ENCODE measurements around the gene ZNF697.

ZNF697 gene

DNA sequence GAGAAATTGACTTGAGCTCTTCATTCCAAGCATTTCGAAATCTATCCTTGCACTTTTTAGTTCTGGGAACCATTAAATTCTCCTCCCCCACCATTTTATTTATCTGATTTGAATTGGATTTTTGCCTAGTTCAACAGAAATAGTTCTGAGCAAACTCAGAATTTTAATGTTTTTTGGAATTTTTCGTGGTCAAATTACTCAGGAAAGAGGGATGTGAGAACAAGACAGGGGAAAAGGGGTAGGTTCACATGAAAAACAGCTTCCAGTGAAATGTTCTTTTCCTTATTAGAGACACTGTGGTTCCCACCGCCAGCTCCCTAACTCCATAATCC, 5.7 kb upstream of the ZNF697 start:
- TF ChIP-seq, protein P1, sequence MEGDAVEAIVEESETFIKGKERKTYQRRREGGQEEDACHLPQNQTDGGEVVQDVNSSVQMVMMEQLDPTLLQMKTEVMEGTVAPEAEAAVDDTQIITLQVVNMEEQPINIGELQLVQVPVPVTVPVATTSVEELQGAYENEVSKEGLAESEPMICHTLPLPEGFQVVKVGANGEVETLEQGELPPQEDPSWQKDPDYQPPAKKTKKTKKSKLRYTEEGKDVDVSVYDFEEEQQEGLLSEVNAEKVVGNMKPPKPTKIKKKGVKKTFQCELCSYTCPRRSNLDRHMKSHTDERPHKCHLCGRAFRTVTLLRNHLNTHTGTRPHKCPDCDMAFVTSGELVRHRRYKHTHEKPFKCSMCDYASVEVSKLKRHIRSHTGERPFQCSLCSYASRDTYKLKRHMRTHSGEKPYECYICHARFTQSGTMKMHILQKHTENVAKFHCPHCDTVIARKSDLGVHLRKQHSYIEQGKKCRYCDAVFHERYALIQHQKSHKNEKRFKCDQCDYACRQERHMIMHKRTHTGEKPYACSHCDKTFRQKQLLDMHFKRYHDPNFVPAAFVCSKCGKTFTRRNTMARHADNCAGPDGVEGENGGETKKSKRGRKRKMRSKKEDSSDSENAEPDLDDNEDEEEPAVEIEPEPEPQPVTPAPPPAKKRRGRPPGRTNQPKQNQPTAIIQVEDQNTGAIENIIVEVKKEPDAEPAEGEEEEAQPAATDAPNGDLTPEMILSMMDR (IDR thresholded peaks at IDR 0.05; ENCODE audit: low read depth, low read length) = no peak
- DNase-seq (ENCODE audit: low read depth in 2 of 2) = peak in 1 of 2 donors; percentile 75
- H3K4me3 ChIP-seq (replicated peaks in 1 of 2; ENCODE audit: low read depth in 2 of 2, low read length in 2 of 2) = no peak overlapping the region

DNA sequence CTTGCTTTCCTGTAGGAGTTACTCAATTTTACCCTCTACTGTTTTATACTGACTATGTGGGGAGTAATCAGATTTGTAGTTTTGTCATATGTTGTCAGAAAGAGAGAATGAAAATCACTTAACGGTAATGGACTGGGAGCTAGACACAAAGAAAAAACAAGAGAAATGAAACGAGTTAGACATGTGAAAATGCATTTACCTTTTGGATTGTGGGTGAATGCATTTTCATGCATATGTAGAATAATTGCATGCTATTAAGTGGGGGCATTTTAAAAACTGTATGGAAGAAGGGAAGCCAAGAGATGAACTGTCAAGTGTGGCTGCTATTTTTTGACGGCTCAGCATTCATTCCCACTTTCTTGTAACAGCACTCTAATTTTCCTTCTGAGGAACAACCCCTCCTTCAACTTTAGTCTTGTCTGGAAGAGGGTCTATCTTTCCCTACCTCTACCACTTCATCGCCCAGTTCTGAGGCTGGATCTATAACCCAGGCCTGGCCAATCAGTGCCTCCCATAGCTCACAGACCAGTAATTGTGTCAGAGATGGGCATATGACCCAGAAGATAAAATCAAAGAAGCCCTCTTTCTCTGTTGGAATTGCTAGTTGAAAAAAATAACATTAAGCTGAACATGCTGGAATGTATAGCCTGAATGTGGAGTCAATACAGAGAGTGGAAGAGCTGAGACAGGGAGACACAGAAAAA, 5.2 kb upstream of the ZNF697 start:
- no peak overlapping the region for H3K4me3 ChIP-seq (replicated peaks in 1 of 2; ENCODE audit: low read depth in 2 of 2, low read length in 2 of 2)
- DNase-seq (ENCODE audit: low read depth in 2 of 2) = no peak
- TF ChIP-seq, protein P1 (IDR thresholded peaks at IDR 0.05; ENCODE audit: low read depth, low read length) = no peak

DNA sequence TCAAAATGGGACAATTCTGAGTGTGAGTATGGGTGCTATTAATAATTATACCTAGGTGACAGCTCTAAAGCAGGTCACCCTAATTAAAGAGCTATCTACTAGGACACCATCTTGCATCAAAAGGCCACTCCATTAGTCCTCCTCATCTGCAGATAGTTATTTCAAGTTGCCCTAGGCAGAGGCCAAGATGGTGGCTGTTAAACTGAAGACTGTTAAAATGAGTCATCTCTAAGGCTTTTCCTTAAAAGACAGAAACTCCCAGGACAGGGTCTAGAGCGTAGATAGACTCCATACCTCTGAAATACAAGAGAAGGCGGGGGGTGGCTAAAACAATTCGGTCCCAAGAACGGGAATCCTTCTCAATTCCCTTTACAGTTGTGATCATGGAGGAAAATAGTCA, 4.5 kb upstream of the ZNF697 start:
- DNase-seq (ENCODE audit: low read depth in 2 of 2) = no peak
- no peak overlapping the region for H3K4me3 ChIP-seq (replicated peaks in 1 of 2; ENCODE audit: low read depth in 2 of 2, low read length in 2 of 2)
- TF ChIP-seq, protein P1 (IDR thresholded peaks at IDR 0.05; ENCODE audit: low read depth, low read length) = no peak

DNA sequence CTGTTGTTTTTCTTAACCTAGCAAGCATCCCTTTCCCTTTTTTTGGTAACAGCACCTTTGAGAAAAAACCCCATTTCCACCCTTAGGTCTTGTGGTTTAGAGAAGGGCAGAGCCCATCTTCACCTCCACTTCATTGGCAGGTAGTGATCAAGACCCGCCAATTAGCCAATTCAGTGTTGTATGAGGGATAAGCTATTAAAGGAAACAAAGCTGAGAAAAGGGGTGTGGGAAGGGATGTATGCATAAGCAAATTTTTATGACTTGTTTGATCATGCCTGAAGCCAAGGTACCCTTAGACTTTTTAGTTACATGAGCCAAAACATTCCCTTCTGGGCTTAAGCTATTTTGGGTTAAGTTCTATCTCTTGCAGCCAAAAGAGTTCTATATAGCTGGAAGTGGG, 3.6 kb upstream of the ZNF697 start:
- TF ChIP-seq, protein P1 (IDR thresholded peaks at IDR 0.05; ENCODE audit: low read depth, low read length) = no peak
- no peak overlapping the region for H3K4me3 ChIP-seq (replicated peaks in 1 of 2; ENCODE audit: low read depth in 2 of 2, low read length in 2 of 2)
- no peak for DNase-seq (ENCODE audit: low read depth in 2 of 2)

DNA sequence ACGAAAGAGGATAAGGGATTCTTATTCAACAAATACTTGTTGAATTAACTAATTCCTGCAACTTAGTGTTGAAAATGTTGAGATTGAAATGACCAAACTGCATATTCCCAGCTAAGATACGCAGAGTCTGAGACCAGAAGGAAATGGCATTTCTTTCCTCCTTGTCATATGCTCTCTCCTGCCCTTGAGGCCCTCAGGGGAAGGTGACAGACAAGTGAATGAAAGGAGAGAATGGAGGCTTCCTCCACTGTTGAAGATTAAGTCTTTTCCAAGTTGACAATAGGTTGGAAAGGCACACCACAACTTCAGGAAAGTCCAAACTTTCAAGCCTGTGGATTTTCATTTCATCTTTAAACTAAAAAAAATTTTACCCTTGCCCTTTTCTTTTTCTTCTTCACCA, 3.1 kb upstream of the ZNF697 start:
- TF ChIP-seq, protein P1 (IDR thresholded peaks at IDR 0.05; ENCODE audit: low read depth, low read length) = no peak
- H3K4me3 ChIP-seq (replicated peaks in 1 of 2; ENCODE audit: low read depth in 2 of 2, low read length in 2 of 2) = no peak overlapping the region
- no peak for DNase-seq (ENCODE audit: low read depth in 2 of 2)

DNA sequence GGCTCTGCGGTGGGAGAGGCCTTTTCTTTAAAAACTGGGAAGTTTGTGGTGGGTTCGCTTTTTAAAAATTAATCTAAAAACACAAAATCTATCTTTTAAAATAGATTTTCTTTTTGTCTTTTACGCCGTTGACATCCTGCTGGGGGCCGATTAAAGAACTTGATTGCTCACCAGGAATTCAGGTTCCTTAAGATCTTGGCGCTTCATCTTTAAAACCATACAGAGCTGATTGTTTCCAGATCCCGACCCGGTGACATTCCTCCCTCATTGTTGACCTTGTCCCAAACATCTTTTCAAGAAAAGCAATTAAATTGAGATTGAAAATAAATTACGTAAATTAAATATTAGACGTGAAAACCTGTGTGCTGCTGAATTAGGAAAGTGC, 546 bp upstream of the ZNF697 start:
- TF ChIP-seq, protein P1 (IDR thresholded peaks at IDR 0.05; ENCODE audit: low read depth, low read length) = no peak
- peak overlapping the region; percentile 51 to 89 for H3K4me3 ChIP-seq (replicated peaks in 1 of 2; ENCODE audit: low read depth in 2 of 2, low read length in 2 of 2)
- no peak for DNase-seq (ENCODE audit: low read depth in 2 of 2)

DNA sequence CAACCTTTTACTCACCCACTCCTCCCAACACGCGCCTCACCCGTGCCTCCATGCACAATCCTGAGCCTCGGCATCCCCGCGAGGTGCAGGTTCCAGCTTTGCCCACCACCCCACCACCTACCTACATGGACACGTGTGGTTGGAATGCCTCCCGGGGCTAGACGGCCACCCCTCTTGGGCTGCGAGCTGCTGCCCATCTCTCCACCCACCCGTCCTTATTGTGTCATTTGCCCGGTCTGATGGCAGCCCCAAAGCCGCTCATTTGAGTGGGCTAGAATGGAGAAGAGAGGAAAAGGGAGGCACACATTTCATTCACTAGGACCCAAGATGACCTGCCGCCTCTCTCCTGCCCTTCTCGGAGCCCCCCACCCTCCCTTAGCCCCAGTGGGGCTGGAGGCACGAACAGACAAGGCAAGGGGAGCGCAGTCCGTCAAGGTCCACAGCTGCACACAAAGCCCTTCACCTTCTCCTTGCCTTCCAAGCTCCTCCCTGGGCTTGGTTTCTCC, 785 bp downstream of the ZNF697 start:
- H3K4me3 ChIP-seq (replicated peaks in 1 of 2; ENCODE audit: low read depth in 2 of 2, low read length in 2 of 2) = peak overlapping the region; percentile 89 to 97
- TF ChIP-seq, protein P1 (IDR thresholded peaks at IDR 0.05; ENCODE audit: low read depth, low read length) = no peak
- DNase-seq (ENCODE audit: low read depth in 2 of 2) = no peak
